IMR-90 (cell line): ENCODE results near the gene RCCD1. TPM values are rescaled to one million over a fixed set of nuclear protein-coding genes. Genes with fewer than 3 reads are reported as not detected.

Experiments used
- ATAC-seq: fragments of 200-7000 bp; cut with Tn5 transposase; 2 replicates; pipeline ENCODE4 v1.9.1; 2020; ENCODE audit warnings: low read depth, mild to moderate bottlenecking, moderate library complexity
- BruUV-seq: library from RNA; stranded (reverse); fragments of 400-500 nt; replicated peaks from 2 replicates; lab custom pipeline; 2021; lab: Mats Ljungman, UMichigan
- CTCF ChIA-PET: fragments of 300-600 bp; formaldehyde crosslinking; extraction: SDS; loops from one replicate; lab custom pipeline; 2021; ENCODE audit warnings: antibody characterized with exemption; lab: Yijun Ruan, JAX
- POLR2A ChIA-PET: fragments of 300-600 bp; sonication (Branson Sonifier 250); formaldehyde crosslinking; loops from one replicate; lab custom pipeline; 2022; ENCODE audit warnings: antibody characterized with exemption; ENCODE audit not compliant: unreplicated experiment; lab: Charles Lee
- DNase-seq: peaks from one replicate; pipeline ENCODE4 v3.0.0; 2013
- H2AFZ ChIP-seq: replicated peaks from 2 replicates; pipeline ENCODE3; 2013; ENCODE audit warnings: low read length, mild to moderate bottlenecking; ENCODE audit not compliant: poor library complexity
- H2AK5ac ChIP-seq: 2 replicates; pipeline ENCODE4 v1.6.1; 2013; ENCODE audit warnings: low read depth, low read length, inconsistent platforms
- H2AK9ac ChIP-seq: replicated peaks from 2 replicates; pipeline ENCODE3; 2013; ENCODE audit warnings: mild to moderate bottlenecking, low read depth, low read length, moderate library complexity; ENCODE audit not compliant: poor library complexity
- H2BK120ac ChIP-seq: 2 replicates; pipeline ENCODE4 v1.6.1; 2013; ENCODE audit warnings: low read depth, low read length, inconsistent platforms
- H2BK15ac ChIP-seq: 3 replicates; pipeline ENCODE4 v1.6.1; 2013; ENCODE audit warnings: low read depth, low read length, inconsistent platforms
- H2BK20ac ChIP-seq: 2 replicates; pipeline ENCODE4 v1.6.1; 2013; ENCODE audit warnings: low read depth, mild to moderate bottlenecking, inconsistent platforms, low read length, moderate library complexity
- H2BK5ac ChIP-seq: 2 replicates; pipeline ENCODE4 v1.6.1; 2013; ENCODE audit warnings: mild to moderate bottlenecking, low read depth, low read length, inconsistent platforms; ENCODE audit not compliant: poor library complexity, severe bottlenecking
- H3K14ac ChIP-seq: replicated peaks from 2 replicates; pipeline ENCODE4 v1.6.1; 2013; ENCODE audit warnings: low read depth, low read length, inconsistent platforms
- H3K18ac ChIP-seq: 2 replicates; pipeline ENCODE4 v1.6.1; 2013; ENCODE audit warnings: low read depth, low read length, control low read depth
- H3K23ac ChIP-seq: 2 replicates; pipeline ENCODE4 v1.6.1; 2013; ENCODE audit warnings: low read depth, low read length, inconsistent platforms
- H3K27ac ChIP-seq: 2 replicates; pipeline ENCODE4 v1.5.1; 2013; ENCODE audit warnings: mild to moderate bottlenecking, control low read depth, low read length; ENCODE audit not compliant: insufficient read depth
- H3K27me3 ChIP-seq: 2 replicates; pipeline ENCODE4 v1.6.1; 2013; ENCODE audit warnings: low read length; ENCODE audit not compliant: control insufficient read depth, insufficient read depth
- H3K36me3 ChIP-seq: 2 replicates; pipeline ENCODE4 v1.6.1; 2013; ENCODE audit warnings: low read length, mixed read lengths; ENCODE audit not compliant: control insufficient read depth, insufficient read depth
- H3K4ac ChIP-seq: 2 replicates; pipeline ENCODE4 v1.6.1; 2013; ENCODE audit warnings: low read depth, low read length, inconsistent platforms
- H3K4me1 ChIP-seq: 2 replicates; pipeline ENCODE4 v1.6.1; 2013; ENCODE audit warnings: low read length, mixed read lengths; ENCODE audit not compliant: control insufficient read depth, insufficient read depth
- H3K4me2 ChIP-seq: 2 replicates; pipeline ENCODE4 v1.6.1; 2013; ENCODE audit warnings: low read depth, mild to moderate bottlenecking, control low read depth, low read length, moderate library complexity
- H3K4me3 ChIP-seq: 2 replicates; pipeline ENCODE4 v1.5.1; 2013; ENCODE audit warnings: low read depth, mild to moderate bottlenecking, control low read depth, low read length, moderate library complexity; ENCODE audit not compliant: insufficient read depth
- H3K56ac ChIP-seq: 2 replicates; pipeline ENCODE4 v1.6.1; 2013; ENCODE audit warnings: low read length, inconsistent platforms; ENCODE audit not compliant: insufficient read depth; ENCODE audit errors: extremely low read depth
- H3K79me1 ChIP-seq, 2 experiments: 2 replicates each; pipeline ENCODE4 v1.6.1; 2013; ENCODE audit warnings: low read length in 2 of 2, inconsistent platforms in 1 of 2, low read depth in 1 of 2
- H3K9ac ChIP-seq: 2 replicates; pipeline ENCODE4 v1.6.1; 2013; ENCODE audit warnings: low read depth, low read length, control low read depth
- H3K9me1 ChIP-seq: 2 replicates; pipeline ENCODE4 v1.6.1; 2013; ENCODE audit warnings: low read length, inconsistent platforms; ENCODE audit not compliant: insufficient read depth
- H3K9me3 ChIP-seq: 2 replicates; pipeline ENCODE4 v1.6.1; 2013; ENCODE audit warnings: low read length; ENCODE audit not compliant: control insufficient read depth, insufficient read depth
- H4K20me1 ChIP-seq: 2 replicates; pipeline ENCODE4 v1.6.1; 2013; ENCODE audit warnings: low read length, inconsistent platforms; ENCODE audit not compliant: insufficient read depth
- H4K5ac ChIP-seq: 2 replicates; pipeline ENCODE4 v1.6.1; 2013; ENCODE audit warnings: mild to moderate bottlenecking, low read depth, low read length, control low read depth
- H4K8ac ChIP-seq, 2 experiments: 2 replicates each; pipeline ENCODE4 v1.6.1; 2013; ENCODE audit warnings: low read depth in 2 of 2, low read length in 2 of 2, control low read depth in 1 of 2, inconsistent platforms in 1 of 2
- H4K91ac ChIP-seq: 2 replicates; pipeline ENCODE4 v1.6.1; 2013; ENCODE audit warnings: low read depth, low read length, inconsistent platforms; ENCODE audit not compliant: insufficient read depth
- BHLHE40 ChIP-seq: fragments of 150-350 bp; IDR thresholded peaks from 2 replicates; pipeline ENCODE4 v1.6.1; 2016; ENCODE audit warnings: mild to moderate bottlenecking, low read depth, low read length
- CHD1 ChIP-seq: IDR thresholded peaks from 2 replicates; pipeline ENCODE4 v1.6.1; 2012; ENCODE audit warnings: low read depth, low read length, improper control_type of control experiment
- FOS ChIP-seq: fragments of 150-350 bp; IDR thresholded peaks from 2 replicates; pipeline ENCODE4 v1.6.1; 2016; ENCODE audit warnings: low read depth, low read length
- MAFK ChIP-seq: IDR thresholded peaks from 2 replicates; pipeline ENCODE4 v1.6.1; 2012; ENCODE audit warnings: low read depth, low read length, improper control_type of control experiment
- RFX5 ChIP-seq: IDR thresholded peaks from 2 replicates; pipeline ENCODE4 v1.8.0; 2012; ENCODE audit warnings: low read depth, mild to moderate bottlenecking, low read length, moderate library complexity
- WGBS, 2 experiments: methylation state at CpG; one replicate each; pipeline versions ENCODE4 v1.1.5 to v1.1.7; 2013; ENCODE audit warnings: missing lambda C conversion rate in 2 of 2; ENCODE audit not compliant: insufficient read length in 1 of 2; ENCODE audit errors: extremely low coverage in 2 of 2; 5-methylcytosine and 5-hydroxymethylcytosine counted together
- dilution Hi-C: fragments of 300-500 bp; cut with HindIII; formaldehyde crosslinking; loops from one replicate; pipeline ENCODE4 v1.14.3; 2018; ENCODE audit warnings: low sequenced_read_pairs; ENCODE audit not compliant: unreplicated experiment
- in situ Hi-C: fragments of 300-500 bp; cut with MboI; formaldehyde crosslinking; loops from 3 replicates; pipeline ENCODE4 v1.14.3; 2019; ENCODE audit warnings: low sequenced_read_pairs, inconsistent platforms, mixed read lengths
- intact Hi-C: fragments of 100-400 bp; cut with micrococcal nuclease; formaldehyde crosslinking; loops from 2 replicates; pipeline ENCODE4 v1.10.0; 2022
- polyA plus RNA-seq, 3 experiments: library from polyadenylated mRNA; depleted of rRNA; stranded (reverse); fragments of >200 nt; gene quantifications; 2 replicates each; pipeline ENCODE4 v1.2.3, GENCODE V29; 2012; ENCODE audit warnings: low replicate concordance in 1 of 3
- total RNA-seq: library from RNA; depleted of rRNA; stranded (reverse); fragments of >200 nt; gene quantifications from 2 replicates; pipeline ENCODE4 v1.2.3, GENCODE V29; 2012
- TF ChIP-seq, protein P1 (sequence below): conservative IDR thresholded peaks from 2 replicates; pipeline ENCODE4 v1.5.1; 2012; ENCODE audit warnings: mild to moderate bottlenecking, low read depth, low read length, improper control_type of control experiment
- TF ChIP-seq, protein P2 (sequence below): fragments of 150-350 bp; IDR thresholded peaks from 2 replicates; pipeline ENCODE4 v1.6.1; 2016; ENCODE audit warnings: low read depth, mild to moderate bottlenecking, low read length, moderate library complexity, borderline replicate concordance

Gene RCCD1
- total and polyA plus RNA-seq, 2 of the 4 experiments (the other 2 are of a cell fraction): 3.9 to 9.9 TPM

DNA sequence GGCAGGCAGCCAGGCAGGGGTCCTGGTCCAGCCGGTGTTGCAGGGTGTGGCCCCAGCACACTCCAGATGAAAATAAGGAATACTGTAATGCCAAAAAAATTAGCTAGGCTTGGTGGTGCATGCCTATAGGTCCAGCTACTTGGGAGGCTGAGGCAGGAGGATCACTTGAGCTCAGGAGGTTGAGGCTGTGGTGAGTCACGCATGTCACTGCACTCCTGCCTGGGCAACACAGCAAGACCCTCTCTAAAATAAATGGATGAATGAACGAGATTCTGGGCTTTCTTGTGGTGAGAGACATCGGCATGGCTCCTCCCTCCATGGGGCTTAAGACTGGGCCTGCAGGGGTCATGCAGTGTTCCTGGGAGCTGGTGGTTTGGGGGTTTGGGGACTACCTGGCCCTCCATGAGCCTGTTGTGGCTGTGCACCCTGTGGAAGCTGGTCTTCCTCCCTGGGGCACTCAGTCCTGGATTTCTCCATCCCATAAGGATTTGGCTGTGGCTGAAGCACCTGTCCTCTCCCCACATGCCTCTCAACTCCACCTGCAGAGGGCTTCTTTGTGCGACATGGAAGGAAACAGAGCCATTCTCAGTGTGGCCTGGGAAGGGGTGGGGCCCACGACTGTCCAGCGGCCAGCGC, 7.6 kb upstream of the RCCD1 start:
- Histone ChIP-seq H4K5ac (no peak overlapping the region), H3K56ac (no peak overlapping the region), H3K4me2 (no peak overlapping the region), H3K9me3 (no peaks in the 10 kb centered on the region), H3K18ac (no peak overlapping the region), H2AK9ac (no peak overlapping the region), H3K14ac (no peak overlapping the region), H2BK5ac (no peak overlapping the region), H2BK20ac (no peak overlapping the region), H3K79me1 (no peaks in the 10 kb centered on the region; a peak in 2 of 4 replicates), H3K27ac (no peak overlapping the region), H3K4ac (no peak overlapping the region), H4K91ac (no peak overlapping the region), H3K9me1 (no peaks in the 10 kb centered on the region), H4K20me1 (peaks cover 4% of the 10 kb centered on the region; the same call in 1 of the 2 replicates), H3K4me1 (no peaks in the 10 kb centered on the region), H2AFZ (no peak overlapping the region), H2BK15ac (no peak overlapping the region), H3K36me3 (peaks cover 81% of the 10 kb centered on the region), H4K8ac (no peak overlapping the region), H3K23ac (no peak overlapping the region), H3K4me3 (no peak overlapping the region), H2AK5ac (no peak overlapping the region), H3K9ac (no peak overlapping the region), H3K27me3 (no peaks in the 10 kb centered on the region), H2BK120ac (no peak overlapping the region)
- intact Hi-C loops: no loop called here
- in situ Hi-C loops: no loop called here
- BruUV-seq: no TSS peak
- ChIA-PET CTCF (interaction anchor here (2.3 kb wide), 1 partner anchor 12 kb away, joined by 8 read pairs; the partner anchor contains the start of gene UNC45A), POLR2A (no interaction called here)
- WGBS, 2 experiments: 96% methylated on average over 4 of the region's 8 CpGs; no CpG with 5 or more reads in 1 of the 2 experiments
- TF ChIP-seq RFX5 (no peak), CHD1 (no peak), MAFK (no peak), BHLHE40 (no peak), FOS (no peak)
- TF ChIP-seq, protein P1, sequence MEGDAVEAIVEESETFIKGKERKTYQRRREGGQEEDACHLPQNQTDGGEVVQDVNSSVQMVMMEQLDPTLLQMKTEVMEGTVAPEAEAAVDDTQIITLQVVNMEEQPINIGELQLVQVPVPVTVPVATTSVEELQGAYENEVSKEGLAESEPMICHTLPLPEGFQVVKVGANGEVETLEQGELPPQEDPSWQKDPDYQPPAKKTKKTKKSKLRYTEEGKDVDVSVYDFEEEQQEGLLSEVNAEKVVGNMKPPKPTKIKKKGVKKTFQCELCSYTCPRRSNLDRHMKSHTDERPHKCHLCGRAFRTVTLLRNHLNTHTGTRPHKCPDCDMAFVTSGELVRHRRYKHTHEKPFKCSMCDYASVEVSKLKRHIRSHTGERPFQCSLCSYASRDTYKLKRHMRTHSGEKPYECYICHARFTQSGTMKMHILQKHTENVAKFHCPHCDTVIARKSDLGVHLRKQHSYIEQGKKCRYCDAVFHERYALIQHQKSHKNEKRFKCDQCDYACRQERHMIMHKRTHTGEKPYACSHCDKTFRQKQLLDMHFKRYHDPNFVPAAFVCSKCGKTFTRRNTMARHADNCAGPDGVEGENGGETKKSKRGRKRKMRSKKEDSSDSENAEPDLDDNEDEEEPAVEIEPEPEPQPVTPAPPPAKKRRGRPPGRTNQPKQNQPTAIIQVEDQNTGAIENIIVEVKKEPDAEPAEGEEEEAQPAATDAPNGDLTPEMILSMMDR: no peak
- TF ChIP-seq, protein P2, sequence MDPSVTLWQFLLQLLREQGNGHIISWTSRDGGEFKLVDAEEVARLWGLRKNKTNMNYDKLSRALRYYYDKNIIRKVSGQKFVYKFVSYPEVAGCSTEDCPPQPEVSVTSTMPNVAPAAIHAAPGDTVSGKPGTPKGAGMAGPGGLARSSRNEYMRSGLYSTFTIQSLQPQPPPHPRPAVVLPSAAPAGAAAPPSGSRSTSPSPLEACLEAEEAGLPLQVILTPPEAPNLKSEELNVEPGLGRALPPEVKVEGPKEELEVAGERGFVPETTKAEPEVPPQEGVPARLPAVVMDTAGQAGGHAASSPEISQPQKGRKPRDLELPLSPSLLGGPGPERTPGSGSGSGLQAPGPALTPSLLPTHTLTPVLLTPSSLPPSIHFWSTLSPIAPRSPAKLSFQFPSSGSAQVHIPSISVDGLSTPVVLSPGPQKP: no peak
- ATAC-seq (no peak), DNase-seq (no peak)
- dilution Hi-C loops: no loop called here
